ENCODE data around the gene MUC6.

The MUC6 gene

DNA sequence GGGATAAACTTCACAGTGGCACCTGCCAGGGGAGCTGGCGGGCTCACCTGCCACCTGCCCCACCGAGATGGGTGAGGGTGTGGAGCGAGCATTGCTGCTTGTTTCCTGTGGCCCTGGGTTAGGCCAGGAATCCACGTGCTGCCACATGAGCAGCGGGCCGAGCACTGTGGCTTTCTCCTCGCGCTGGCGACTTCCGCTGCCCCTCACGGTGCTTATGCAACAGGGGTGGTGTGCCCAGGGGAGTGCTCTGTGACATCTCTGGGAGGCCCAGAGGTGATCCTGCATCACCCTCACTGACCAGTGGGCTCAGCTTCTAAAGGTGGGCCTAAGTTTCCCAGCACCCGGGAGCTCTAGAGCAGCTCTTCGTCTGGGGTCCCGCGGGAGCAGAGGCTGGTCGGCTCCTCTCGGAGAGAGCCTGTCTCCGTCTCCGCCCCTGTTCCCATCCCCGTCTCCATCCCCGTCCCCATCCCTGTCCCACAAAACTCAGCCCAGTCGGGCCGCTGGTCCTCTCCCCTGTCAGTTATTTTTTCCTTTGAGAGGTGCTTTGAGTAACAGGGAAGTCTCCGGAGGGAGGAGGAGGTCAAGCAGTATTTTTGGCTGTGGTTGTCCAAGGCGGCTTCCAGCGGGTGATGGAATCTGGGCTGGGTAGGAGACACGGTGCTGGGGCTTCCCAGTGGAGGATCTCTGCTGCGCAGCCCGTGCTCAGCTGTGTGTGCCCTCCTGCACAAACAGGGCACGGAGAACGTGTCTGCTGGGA lies 68.3 kb downstream of the MUC6 start:
- DNase-seq = no peak

DNA sequence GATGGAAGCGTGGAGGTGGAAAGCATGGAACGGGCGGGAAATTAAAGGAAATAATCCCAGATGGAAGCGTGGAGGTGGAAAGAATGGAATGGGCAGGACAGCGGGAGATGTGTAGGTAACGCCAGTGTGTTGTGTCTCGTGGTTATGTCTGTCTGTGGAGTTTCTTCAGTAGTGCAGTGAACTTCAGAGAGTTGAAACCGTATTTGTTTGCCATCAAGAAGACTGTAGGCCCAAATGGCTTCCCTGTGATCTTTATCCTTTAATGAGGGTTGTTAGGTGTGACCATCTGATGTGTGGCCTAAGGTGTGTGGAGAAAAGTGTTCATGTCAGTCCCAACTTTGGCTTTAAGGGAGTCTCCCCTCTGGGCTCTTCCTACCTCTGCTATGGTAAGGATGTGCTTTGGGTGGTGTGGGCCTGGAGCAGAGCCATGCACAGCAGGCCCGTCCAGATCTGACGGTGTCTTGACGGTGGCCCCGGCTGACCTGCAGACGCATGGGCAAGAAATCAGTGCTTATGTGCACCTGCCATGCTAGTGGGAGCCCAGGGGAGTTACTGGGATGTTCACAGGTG lies 71.2 kb downstream of the MUC6 start:
- DNase-seq = no peak

DNA sequence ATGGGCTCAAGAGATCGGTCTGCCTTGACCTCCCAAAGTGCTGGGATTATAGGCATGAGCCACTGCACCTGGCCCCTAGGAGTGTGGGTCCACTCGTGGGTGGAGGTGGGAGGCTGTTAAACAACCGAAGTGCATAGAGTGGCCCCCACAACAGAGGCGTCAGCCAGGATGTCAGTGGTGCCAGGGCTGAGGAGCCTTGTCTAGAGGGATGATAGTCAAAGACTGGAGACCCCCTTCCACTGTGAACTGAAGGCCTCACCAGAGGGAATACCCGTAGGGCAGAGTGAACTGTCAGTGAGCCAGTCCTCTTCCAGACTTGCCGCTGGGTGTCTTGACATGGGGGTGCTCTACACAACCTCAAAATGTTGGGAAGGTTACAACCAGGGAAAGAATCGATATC lies 72.7 kb downstream of the MUC6 start:
- DNase-seq = no peak

Data from right kidney (tissue), 1 donor.